SK-N-SH treated with all-trans-retinoic acid at 6 μM for 48 hours (cell line): ENCODE results near the gene BBS9.

Experiments
- ISL1 ChIP-seq: fragments of 250-450 bp; sonication (Bioruptor Pico); IDR thresholded peaks from 2 replicates; pipeline ENCODE4 v2.1.2; 2022; ENCODE audit warnings: mild to moderate bottlenecking, moderate library complexity
- RARB ChIP-seq: fragments of 250-450 bp; sonication (Bioruptor Pico); IDR thresholded peaks from 2 replicates; pipeline ENCODE4 v1.8.0; 2021; ENCODE audit warnings: mild to moderate bottlenecking, moderate library complexity
- ZC3H10 ChIP-seq: fragments of 250-450 bp; sonication (Bioruptor Pico); IDR thresholded peaks from 2 replicates; pipeline ENCODE4 v1.5.1; 2021; ENCODE audit warnings: mild to moderate bottlenecking, moderate library complexity

DNA sequence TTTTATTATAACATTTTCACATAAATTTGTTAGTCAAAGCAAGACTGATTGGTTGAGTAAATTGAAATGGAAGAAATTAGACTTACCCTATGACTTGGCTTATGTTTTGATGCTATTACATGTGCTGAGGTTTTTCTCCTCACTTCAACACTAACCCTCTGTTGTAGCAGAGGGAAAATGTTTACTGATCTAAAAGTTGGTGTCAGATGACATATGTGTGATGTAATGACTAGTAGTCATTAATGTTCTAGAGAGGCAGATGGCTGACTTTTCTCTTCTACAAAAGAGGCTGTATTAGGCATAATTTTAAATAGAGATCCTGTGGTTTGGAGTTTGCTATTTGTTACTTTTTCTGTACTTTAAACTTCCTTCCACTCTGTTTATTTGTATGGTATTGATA is 266.0 kb downstream of the BBS9 start:
- TF ChIP-seq RARB (CRISPR knock-in tag) (no peak), ZC3H10 (CRISPR knock-in tag) (no peak), ISL1 (no peak)
